ENCODE results near the gene PHF23. TPM values are rescaled to one million over a fixed set of nuclear protein-coding genes. Genes with fewer than 3 reads are reported as not detected.

PHF23 gene
- total RNA-seq, 1 experiment from 2014 or later = 110 TPM

DNA sequence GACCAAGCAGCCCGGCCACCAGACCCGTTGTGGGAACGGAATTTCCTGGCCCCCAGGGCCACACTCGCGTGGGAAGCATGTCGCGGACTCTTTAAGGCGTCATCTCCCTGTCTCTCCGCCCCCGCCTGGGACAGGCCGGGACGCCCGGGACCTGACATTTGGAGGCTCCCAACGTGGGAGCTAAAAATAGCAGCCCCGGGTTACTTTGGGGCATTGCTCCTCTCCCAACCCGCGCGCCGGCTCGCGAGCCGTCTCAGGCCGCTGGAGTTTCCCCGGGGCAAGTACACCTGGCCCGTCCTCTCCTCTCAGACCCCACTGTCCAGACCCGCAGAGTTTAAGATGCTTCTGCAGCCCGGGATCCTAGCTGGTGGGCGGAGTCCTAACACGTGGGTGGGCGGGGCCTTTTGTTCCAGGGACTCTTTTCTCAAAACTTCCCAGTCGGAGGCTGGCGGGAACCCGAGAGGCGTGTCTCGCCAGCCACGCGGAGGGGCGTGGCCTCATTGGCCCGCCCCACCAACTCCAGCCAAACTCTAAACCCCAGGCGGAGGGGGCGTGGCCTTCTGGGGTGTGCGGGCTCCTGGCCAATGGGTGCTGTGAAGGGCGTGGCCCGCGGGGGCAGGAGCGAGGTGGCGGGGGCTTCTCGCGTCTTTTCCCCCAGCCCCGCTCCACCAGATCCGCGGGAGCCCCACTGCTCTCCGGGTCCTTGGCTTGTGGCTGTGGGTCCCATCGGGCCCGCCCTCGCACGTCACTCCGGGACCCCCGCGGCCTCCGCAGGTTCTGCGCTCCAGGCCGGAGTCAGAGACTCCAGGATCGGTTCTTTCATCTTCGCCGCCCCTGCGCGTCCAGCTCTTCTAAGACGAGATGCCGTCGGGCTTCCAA is 42.1 kb upstream of the PHF23 start, which contains the start of gene SLC2A4:
TSS of gene SLC2A4 (plus strand) at position 645 of the 879 bp plus-strand sequence. CDS start at position 862, 217 bp downstream.
- H2AK5ac ChIP-seq (ENCODE audit: insufficient read length, low read length) = no peak within 1 kb of the TSS
- no peak within 1 kb of the TSS for H3K23ac ChIP-seq (ENCODE audit: insufficient read length, low read depth, low read length)
- H3K4ac ChIP-seq (ENCODE audit: low read depth, low read length) = no peak within 1 kb of the TSS
- H4K20me1 ChIP-seq (ENCODE audit: control insufficient read depth, insufficient read depth, insufficient read length) = no peaks in the 10 kb centered on the region
- H3K4me3 Mint-ChIP-seq = peak within 1 kb of the TSS; percentile 76 to 92
- H4K8ac ChIP-seq (replicated peaks; ENCODE audit: insufficient read length, low read depth, low read length) = no peak within 1 kb of the TSS
- no peak within 1 kb of the TSS for H3T11ph ChIP-seq (ENCODE audit: low read length)
- peak within 1 kb of the TSS; percentile 75 for H3K4me2 ChIP-seq (ENCODE audit: insufficient read depth, insufficient read length, low read length)
- H3K79me2 ChIP-seq (ENCODE audit: insufficient read depth, low read length) = no peaks in the 10 kb centered on the region
- H3K14ac ChIP-seq (ENCODE audit: insufficient read depth, low read length) = peak within 1 kb of the TSS; percentile 55
- H2BK12ac ChIP-seq (ENCODE audit: insufficient read length, low read depth, low read length) = no peak within 1 kb of the TSS
- no peak within 1 kb of the TSS for H2BK5ac ChIP-seq (ENCODE audit: insufficient read length, low read length)
- H3K27ac Mint-ChIP-seq = peak within 1 kb of the TSS in 1 of 3 experiments; percentile 55; a peak in 1 of 7 replicates
- H3K23me2 ChIP-seq (ENCODE audit: insufficient read length, low read depth, low read length, poor library complexity, severe bottlenecking) = peaks cover 12% of the 10 kb centered on the region
- peak within 1 kb of the TSS; percentile 41 for H3K9ac ChIP-seq (ENCODE audit: extremely low read depth, insufficient read length, low read length)
- no peaks in the 10 kb centered on the region for H3K9me3 Mint-ChIP-seq
- no peak within 1 kb of the TSS for H2AFZ ChIP-seq (ENCODE audit: low read length)
- no peaks in the 10 kb centered on the region for H3K27me3 ChIP-seq (ENCODE audit: insufficient read depth, low read length)
- peaks cover 16 to 23% of the 10 kb centered on the region in 2 experiments for H3K4me1 Mint-ChIP-seq
- no peaks in the 10 kb centered on the region for H3K79me1 ChIP-seq (ENCODE audit: insufficient read depth, low read depth, low read length, poor library complexity, severe bottlenecking)
- H2BK20ac ChIP-seq (ENCODE audit: low read depth, low read length, poor library complexity, severe bottlenecking) = no peak within 1 kb of the TSS
- H3K9me3 ChIP-seq (ENCODE audit: control insufficient read depth, low read depth, low read length) = no peaks in the 10 kb centered on the region
- peaks cover 2 to 14% (median 5%) of the 10 kb centered on the region in 3 experiments; a peak in 5 of 7 replicates for H3K36me3 Mint-ChIP-seq (ENCODE audit: insufficient read depth in 1 of 3, low read depth in 3 of 3)
- no peak within 1 kb of the TSS for H3K27ac ChIP-seq (ENCODE audit: insufficient read length, low read depth, low read length)
- peak; percentile 99 for DNase-seq
- WGBS (ENCODE audit: extremely low coverage, insufficient read length, low lambda C conversion rate) = no CpG with 5 or more reads among the region's 71 CpGs
- H3K56ac ChIP-seq (ENCODE audit: insufficient read length, low read depth, low read length) = no peak within 1 kb of the TSS
- H2BK120ac ChIP-seq (ENCODE audit: low read depth, low read length, poor library complexity, severe bottlenecking) = no peak within 1 kb of the TSS
- peaks cover 4% of the 10 kb centered on the region; the same call in 1 of the 2 replicates for H3K4me1 ChIP-seq (ENCODE audit: insufficient read depth, low read length)
- H4K5ac ChIP-seq (ENCODE audit: insufficient read length, low read depth, low read length) = no peak within 1 kb of the TSS
- H3K18ac ChIP-seq (ENCODE audit: insufficient read length, low read depth, low read length) = peak within 1 kb of the TSS; percentile 41
- no peak within 1 kb of the TSS for H4K91ac ChIP-seq (ENCODE audit: insufficient read length, low read depth, low read length)
- H3K27me3 Mint-ChIP-seq (ENCODE audit: low read depth) = peaks cover 13% of the 10 kb centered on the region
- no peak within 1 kb of the TSS for H2BK15ac ChIP-seq (ENCODE audit: low read depth, low read length)
- TF ChIP-seq, protein P1, sequence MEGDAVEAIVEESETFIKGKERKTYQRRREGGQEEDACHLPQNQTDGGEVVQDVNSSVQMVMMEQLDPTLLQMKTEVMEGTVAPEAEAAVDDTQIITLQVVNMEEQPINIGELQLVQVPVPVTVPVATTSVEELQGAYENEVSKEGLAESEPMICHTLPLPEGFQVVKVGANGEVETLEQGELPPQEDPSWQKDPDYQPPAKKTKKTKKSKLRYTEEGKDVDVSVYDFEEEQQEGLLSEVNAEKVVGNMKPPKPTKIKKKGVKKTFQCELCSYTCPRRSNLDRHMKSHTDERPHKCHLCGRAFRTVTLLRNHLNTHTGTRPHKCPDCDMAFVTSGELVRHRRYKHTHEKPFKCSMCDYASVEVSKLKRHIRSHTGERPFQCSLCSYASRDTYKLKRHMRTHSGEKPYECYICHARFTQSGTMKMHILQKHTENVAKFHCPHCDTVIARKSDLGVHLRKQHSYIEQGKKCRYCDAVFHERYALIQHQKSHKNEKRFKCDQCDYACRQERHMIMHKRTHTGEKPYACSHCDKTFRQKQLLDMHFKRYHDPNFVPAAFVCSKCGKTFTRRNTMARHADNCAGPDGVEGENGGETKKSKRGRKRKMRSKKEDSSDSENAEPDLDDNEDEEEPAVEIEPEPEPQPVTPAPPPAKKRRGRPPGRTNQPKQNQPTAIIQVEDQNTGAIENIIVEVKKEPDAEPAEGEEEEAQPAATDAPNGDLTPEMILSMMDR (conservative IDR thresholded peaks at IDR 0.05) = no peak
